ENCODE results near the gene GSK3B.

DNA sequence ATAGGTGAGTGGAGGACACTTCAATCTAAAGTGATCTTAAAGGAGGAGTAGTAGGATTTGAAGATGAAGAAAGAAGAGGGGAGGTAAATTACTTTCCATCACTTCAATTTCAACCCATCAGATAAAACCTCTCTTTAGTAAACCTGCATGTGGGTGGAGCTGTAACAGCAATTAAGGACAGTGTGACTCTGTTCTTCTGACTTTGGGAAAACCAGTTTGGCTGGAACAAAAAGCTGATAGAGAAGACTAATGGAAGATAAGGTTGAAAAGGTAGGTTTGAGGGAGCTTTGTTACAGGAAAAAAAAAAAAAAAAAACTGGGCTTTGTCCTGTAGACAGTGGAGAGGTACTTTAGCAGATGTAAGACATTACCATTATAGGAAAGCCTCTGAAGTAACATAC is 4.5 kb upstream of the GSK3B start:
- TF ChIP-seq POLR2A (IDR thresholded peaks at IDR 0.05; ENCODE audit: low read length) (no peak), GATA1 (IDR thresholded peaks at IDR 0.05; ENCODE audit: low read depth, low read length) (no peak)

All from erythroblast (primary cell).